Measurements from ENCODE around the gene RETREG1. TPM values are rescaled to one million over a fixed set of nuclear protein-coding genes. Genes with fewer than 3 reads are reported as not detected.

RETREG1 gene
- total RNA-seq, 4 donors from 2014 or later: 29.1 to 58.8 (median 43.3) TPM

DNA sequence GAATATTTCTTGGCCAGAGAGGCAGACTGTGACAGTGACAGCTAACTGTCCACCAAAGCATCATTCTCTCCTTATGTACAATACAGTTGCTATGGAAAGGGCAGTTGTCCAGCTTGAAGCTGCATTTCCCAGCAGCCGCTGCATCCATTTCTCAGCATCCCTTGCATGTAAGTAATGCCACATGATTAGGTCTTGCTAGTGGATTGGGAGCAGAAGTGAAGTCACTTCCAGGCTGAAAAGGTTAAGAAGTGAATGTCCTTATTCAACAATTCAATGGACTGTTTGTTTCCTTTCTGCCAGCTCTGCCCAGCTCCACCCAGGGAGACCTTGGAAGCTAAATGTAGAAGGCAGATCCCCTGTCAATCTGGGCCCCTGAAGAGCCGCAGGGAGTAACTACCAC is 26.1 kb upstream of the RETREG1 start:
- TF ChIP-seq, protein P1, sequence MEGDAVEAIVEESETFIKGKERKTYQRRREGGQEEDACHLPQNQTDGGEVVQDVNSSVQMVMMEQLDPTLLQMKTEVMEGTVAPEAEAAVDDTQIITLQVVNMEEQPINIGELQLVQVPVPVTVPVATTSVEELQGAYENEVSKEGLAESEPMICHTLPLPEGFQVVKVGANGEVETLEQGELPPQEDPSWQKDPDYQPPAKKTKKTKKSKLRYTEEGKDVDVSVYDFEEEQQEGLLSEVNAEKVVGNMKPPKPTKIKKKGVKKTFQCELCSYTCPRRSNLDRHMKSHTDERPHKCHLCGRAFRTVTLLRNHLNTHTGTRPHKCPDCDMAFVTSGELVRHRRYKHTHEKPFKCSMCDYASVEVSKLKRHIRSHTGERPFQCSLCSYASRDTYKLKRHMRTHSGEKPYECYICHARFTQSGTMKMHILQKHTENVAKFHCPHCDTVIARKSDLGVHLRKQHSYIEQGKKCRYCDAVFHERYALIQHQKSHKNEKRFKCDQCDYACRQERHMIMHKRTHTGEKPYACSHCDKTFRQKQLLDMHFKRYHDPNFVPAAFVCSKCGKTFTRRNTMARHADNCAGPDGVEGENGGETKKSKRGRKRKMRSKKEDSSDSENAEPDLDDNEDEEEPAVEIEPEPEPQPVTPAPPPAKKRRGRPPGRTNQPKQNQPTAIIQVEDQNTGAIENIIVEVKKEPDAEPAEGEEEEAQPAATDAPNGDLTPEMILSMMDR (IDR thresholded peaks at IDR 0.05): no peak
- TF ChIP-seq POLR2A (IDR thresholded peaks at IDR 0.05): no peak
- intact Hi-C loops (cut with DNase I; ENCODE audit: low total_unique reads): no loop called here
- 68 to 86% methylated on average over 2 of the region's 2 CpGs for WGBS, 2 donors
- no peak overlapping the region for H3K4me3 ChIP-seq (ENCODE audit: low read depth, poor library complexity, severe bottlenecking)
- peak in 1 of 2 donors; percentile 37 for DNase-seq (ENCODE audit: low spot score in 2 of 2)

- intact Hi-C loops (cut with DNase I; ENCODE audit: low total_unique reads): no loop called here
- WGBS, 2 donors: 89 to 95% methylated on average over 4 of the region's 4 CpGs
- no peak for TF ChIP-seq POLR2A (IDR thresholded peaks at IDR 0.05)
- TF ChIP-seq, protein P1 (IDR thresholded peaks at IDR 0.05): no peak
- DNase-seq (ENCODE audit: low spot score in 2 of 2): no peak
- H3K4me3 ChIP-seq (ENCODE audit: low read depth, poor library complexity, severe bottlenecking): no peak overlapping the region
Observed at GRCh38 chr5:16639206-16639605, 22.4 kb upstream of the RETREG1 start.

DNA sequence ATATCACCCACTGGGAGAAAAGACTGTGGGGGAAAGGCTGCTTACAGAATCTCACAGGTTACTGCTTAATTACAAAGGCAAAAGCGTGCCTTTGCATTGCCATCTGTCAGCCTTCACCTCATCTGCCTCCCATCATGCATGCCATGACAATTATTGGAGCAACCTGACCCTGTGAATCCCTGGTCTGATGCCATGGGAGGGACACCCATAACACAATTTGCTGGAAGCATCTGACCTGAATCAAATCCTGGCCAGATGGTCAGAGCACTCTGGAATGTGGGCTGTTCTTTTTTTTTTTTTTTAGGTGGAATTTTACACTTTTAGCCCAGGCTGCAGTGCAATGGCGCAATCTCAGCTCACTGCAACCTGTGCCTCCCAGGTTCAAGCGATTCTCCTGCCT is 11.6 kb upstream of the RETREG1 start:
- no peak for TF ChIP-seq POLR2A (IDR thresholded peaks at IDR 0.05)
- TF ChIP-seq, protein P1 (IDR thresholded peaks at IDR 0.05): no peak
- no peak overlapping the region for H3K4me3 ChIP-seq (ENCODE audit: low read depth, poor library complexity, severe bottlenecking)
- intact Hi-C loops (cut with DNase I; ENCODE audit: low total_unique reads): no loop called here
- 78 to 81% methylated on average over 3 of the region's 3 CpGs for whole genome bisulfite sequencing, 2 donors
- DNase-seq (ENCODE audit: low spot score in 2 of 2): no peak

- WGBS, 2 donors: 70 to 75% methylated on average over 5 of the region's 5 CpGs
- intact Hi-C loops (cut with DNase I; ENCODE audit: low total_unique reads): no loop called here
- TF ChIP-seq POLR2A (IDR thresholded peaks at IDR 0.05): no peak
- H3K4me3 ChIP-seq (ENCODE audit: low read depth, poor library complexity, severe bottlenecking): no peak overlapping the region
- DNase-seq (ENCODE audit: low spot score in 2 of 2): no peak
Observed at GRCh38 chr5:16626696-16627264, 10.0 kb upstream of the RETREG1 start.

DNA sequence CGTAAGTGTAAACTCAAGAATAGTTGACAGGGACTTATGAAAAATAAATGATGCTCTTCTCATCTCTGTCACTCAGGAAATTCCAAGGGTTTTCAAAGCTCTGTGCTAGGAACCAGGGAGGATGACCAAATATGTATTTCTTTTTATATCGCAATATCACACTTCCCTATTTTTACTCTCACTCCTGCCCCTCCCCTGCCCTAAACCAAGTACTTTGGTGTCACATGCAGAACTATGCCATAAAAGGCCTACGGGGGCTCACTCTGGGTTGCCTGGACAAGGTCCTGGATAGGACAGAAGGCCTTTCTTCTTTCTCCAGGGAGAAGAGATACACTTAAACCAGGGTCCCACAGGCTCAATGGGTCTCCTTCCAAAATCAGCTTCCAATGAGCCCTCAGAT is 8.3 kb upstream of the RETREG1 start:
- no peak overlapping the region for H3K4me3 ChIP-seq (ENCODE audit: low read depth, poor library complexity, severe bottlenecking)
- no peak for DNase-seq (ENCODE audit: low spot score in 2 of 2)
- WGBS, 2 donors: 54 to 67% methylated on average over 3 of the region's 3 CpGs
- intact Hi-C loops (cut with DNase I; ENCODE audit: low total_unique reads): no loop called here
- TF ChIP-seq, protein P1 (IDR thresholded peaks at IDR 0.05): no peak
- TF ChIP-seq POLR2A (IDR thresholded peaks at IDR 0.05): no peak

- TF ChIP-seq, protein P1 (IDR thresholded peaks at IDR 0.05): no peak
- TF ChIP-seq POLR2A (IDR thresholded peaks at IDR 0.05): no peak
- intact Hi-C loops (cut with DNase I; ENCODE audit: low total_unique reads): no loop called here
Observed at GRCh38 chr5:16619136-16619535, 2.3 kb upstream of the RETREG1 start.

More at GRCh38 chr5:16619136-16619535, 2.3 kb upstream of the RETREG1 start:
- no peak for DNase-seq (ENCODE audit: low spot score in 2 of 2)
- no peak overlapping the region for H3K4me3 ChIP-seq (ENCODE audit: low read depth, poor library complexity, severe bottlenecking)
- WGBS, 2 donors: 79% methylated on average over 2 of the region's 2 CpGs

Measured in lower leg skin (tissue), 4 donors.